SK-N-SH (cell line): ENCODE data around the gene TANGO6.

Source experiments
- EP300 ChIP-seq, 2 experiments: IDR thresholded peaks; 2 replicates each; pipeline versions ENCODE4 v1.4.0 to v1.6.1; 2012; ENCODE audit warnings: borderline replicate concordance in 1 of 2, low read depth in 1 of 2, low read length in 1 of 2
- GATA2 ChIP-seq: sonication (generic); formaldehyde crosslinking; IDR thresholded peaks from 2 replicates; pipeline ENCODE4 v1.5.0; 2020; ENCODE audit warnings: mild to moderate bottlenecking, missing genetic modification reagents
- JUND ChIP-seq: IDR thresholded peaks from 2 replicates; pipeline ENCODE4 v1.4.0; 2012
- MXI1 ChIP-seq: IDR thresholded peaks from 2 replicates; pipeline ENCODE4 v1.6.1; 2012; ENCODE audit warnings: mild to moderate bottlenecking, low read depth, low read length, improper control_type of control experiment
- POLR2AphosphoS5 ChIP-seq: IDR thresholded peaks from 2 replicates; pipeline ENCODE4 v1.6.1; 2012; ENCODE audit warnings: low read depth, low read length
- RAD21 ChIP-seq: IDR thresholded peaks from 2 replicates; pipeline ENCODE4 v1.6.1; 2012; ENCODE audit warnings: mild to moderate bottlenecking, low read length
- RCOR1 ChIP-seq: fragments of 150-350 bp; IDR thresholded peaks from 2 replicates; pipeline ENCODE4 v1.6.1; 2017; ENCODE audit warnings: antibody characterized with exemption, low read length
- TEAD4 ChIP-seq: IDR thresholded peaks from 2 replicates; pipeline ENCODE4 v1.4.0; 2012; ENCODE audit warnings: mild to moderate bottlenecking, borderline replicate concordance; ENCODE audit not compliant: insufficient read depth
- YY1 ChIP-seq: IDR thresholded peaks from 2 replicates; pipeline ENCODE4 v1.4.0; 2012; ENCODE audit warnings: low read depth, mild to moderate bottlenecking
- TF ChIP-seq, protein P1 (sequence below): fragments of 200-600 bp; sonication (generic); IDR thresholded peaks from 2 replicates; pipeline ENCODE4 v1.6.1; 2017; ENCODE audit warnings: antibody characterized with exemption, mild to moderate bottlenecking, moderate library complexity
- TF ChIP-seq, protein P2 (sequence below): fragments of 150-350 bp; IDR thresholded peaks from 2 replicates; pipeline ENCODE4 v1.6.1; 2017; ENCODE audit warnings: antibody characterized with exemption, low read length, low read depth, borderline replicate concordance
- TF ChIP-seq, protein P3 (sequence below): IDR thresholded peaks from 2 replicates; pipeline ENCODE4 v1.6.1; 2012; ENCODE audit warnings: mild to moderate bottlenecking, low read depth, low read length, moderate library complexity

DNA sequence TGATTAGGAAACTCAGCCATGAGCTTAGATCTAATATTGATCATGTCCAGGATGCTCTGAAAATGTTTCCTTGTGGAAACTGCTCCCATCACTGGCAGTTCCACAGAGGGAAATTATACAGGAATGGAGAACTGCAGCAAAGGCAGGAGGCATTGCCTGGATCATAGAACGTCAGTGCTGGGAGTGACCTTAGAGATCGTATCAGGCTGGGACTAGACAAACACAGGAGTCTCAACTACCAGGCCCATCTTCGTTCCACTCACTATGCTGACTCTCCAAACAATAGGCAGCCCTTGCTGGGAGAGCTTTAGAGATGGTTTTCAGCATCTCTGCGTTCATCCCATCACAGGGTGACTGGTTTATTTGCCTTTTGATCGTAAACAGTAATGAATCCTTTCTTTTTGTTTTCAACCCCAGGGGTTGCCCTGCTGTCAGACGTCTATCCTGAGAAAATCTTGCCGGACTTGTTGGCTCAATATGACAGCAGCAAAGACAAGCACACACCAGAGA is 130.3 kb downstream of the TANGO6 start:
- TF ChIP-seq, protein P1, sequence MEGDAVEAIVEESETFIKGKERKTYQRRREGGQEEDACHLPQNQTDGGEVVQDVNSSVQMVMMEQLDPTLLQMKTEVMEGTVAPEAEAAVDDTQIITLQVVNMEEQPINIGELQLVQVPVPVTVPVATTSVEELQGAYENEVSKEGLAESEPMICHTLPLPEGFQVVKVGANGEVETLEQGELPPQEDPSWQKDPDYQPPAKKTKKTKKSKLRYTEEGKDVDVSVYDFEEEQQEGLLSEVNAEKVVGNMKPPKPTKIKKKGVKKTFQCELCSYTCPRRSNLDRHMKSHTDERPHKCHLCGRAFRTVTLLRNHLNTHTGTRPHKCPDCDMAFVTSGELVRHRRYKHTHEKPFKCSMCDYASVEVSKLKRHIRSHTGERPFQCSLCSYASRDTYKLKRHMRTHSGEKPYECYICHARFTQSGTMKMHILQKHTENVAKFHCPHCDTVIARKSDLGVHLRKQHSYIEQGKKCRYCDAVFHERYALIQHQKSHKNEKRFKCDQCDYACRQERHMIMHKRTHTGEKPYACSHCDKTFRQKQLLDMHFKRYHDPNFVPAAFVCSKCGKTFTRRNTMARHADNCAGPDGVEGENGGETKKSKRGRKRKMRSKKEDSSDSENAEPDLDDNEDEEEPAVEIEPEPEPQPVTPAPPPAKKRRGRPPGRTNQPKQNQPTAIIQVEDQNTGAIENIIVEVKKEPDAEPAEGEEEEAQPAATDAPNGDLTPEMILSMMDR, result no peak
- TF ChIP-seq RAD21 (no peak), YY1 (no peak), POLR2AphosphoS5 (no peak), TEAD4 (no peak), MXI1 (no peak), RCOR1 (no peak), GATA2 (no peak), EP300 (IDR thresholded peaks at IDR 0.05; ENCODE audit: borderline replicate concordance in 1 of 2, low read depth in 1 of 2, low read length in 1 of 2) (no peak), JUND (no peak)
- TF ChIP-seq, protein P2, sequence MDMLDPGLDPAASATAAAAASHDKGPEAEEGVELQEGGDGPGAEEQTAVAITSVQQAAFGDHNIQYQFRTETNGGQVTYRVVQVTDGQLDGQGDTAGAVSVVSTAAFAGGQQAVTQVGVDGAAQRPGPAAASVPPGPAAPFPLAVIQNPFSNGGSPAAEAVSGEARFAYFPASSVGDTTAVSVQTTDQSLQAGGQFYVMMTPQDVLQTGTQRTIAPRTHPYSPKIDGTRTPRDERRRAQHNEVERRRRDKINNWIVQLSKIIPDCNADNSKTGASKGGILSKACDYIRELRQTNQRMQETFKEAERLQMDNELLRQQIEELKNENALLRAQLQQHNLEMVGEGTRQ, result no peak
- TF ChIP-seq, protein P3, sequence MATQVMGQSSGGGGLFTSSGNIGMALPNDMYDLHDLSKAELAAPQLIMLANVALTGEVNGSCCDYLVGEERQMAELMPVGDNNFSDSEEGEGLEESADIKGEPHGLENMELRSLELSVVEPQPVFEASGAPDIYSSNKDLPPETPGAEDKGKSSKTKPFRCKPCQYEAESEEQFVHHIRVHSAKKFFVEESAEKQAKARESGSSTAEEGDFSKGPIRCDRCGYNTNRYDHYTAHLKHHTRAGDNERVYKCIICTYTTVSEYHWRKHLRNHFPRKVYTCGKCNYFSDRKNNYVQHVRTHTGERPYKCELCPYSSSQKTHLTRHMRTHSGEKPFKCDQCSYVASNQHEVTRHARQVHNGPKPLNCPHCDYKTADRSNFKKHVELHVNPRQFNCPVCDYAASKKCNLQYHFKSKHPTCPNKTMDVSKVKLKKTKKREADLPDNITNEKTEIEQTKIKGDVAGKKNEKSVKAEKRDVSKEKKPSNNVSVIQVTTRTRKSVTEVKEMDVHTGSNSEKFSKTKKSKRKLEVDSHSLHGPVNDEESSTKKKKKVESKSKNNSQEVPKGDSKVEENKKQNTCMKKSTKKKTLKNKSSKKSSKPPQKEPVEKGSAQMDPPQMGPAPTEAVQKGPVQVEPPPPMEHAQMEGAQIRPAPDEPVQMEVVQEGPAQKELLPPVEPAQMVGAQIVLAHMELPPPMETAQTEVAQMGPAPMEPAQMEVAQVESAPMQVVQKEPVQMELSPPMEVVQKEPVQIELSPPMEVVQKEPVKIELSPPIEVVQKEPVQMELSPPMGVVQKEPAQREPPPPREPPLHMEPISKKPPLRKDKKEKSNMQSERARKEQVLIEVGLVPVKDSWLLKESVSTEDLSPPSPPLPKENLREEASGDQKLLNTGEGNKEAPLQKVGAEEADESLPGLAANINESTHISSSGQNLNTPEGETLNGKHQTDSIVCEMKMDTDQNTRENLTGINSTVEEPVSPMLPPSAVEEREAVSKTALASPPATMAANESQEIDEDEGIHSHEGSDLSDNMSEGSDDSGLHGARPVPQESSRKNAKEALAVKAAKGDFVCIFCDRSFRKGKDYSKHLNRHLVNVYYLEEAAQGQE, result no peak
